Measurements from ENCODE around the gene CDC37.
"Not testable (repeated sequence)": the region's sequence is repeated elsewhere in the genome, so short reads cannot be mapped to it uniquely, and the experiment has no call there.

Gene CDC37

GRCh38 chr19:10393137-10393536 is 10.2 kb downstream of the CDC37 start:
- no peak for DNase-seq

- no peak for DNase-seq
Measured at GRCh38 chr19:10392120-10392519, 11.2 kb downstream of the CDC37 start.

- peak; percentile 72 for DNase-seq
Measured at GRCh38 chr19:10390652-10391286, 12.6 kb downstream of the CDC37 start.

- no peak for DNase-seq
Measured at GRCh38 chr19:10389863-10390262, 13.5 kb downstream of the CDC37 start.

- peak; percentile 81 for DNase-seq
Measured at GRCh38 chr19:10388957-10389356, 14.4 kb downstream of the CDC37 start.

- DNase-seq, result no peak
Measured at GRCh38 chr19:10384580-10384979, 18.8 kb downstream of the CDC37 start.

GRCh38 chr19:10383223-10383499 is 20.2 kb downstream of the CDC37 start:
- not testable (repeated sequence) for DNase-seq

- peak; percentile 98 for DNase-seq
Measured at GRCh38 chr19:10380313-10381102, 22.8 kb downstream of the CDC37 start, which contains the start of gene TYK2. TYK2 (minus strand) TSS chr19:10380572; CDS start chr19:10378406, 2,166 bp downstream.

- no peak for DNase-seq
Measured at GRCh38 chr19:10379880-10380312, 23.4 kb downstream of the CDC37 start.

- DNase-seq, result no peak
Measured at GRCh38 chr19:10378124-10378523, 25.2 kb downstream of the CDC37 start.

- not testable (repeated sequence) for DNase-seq
Measured at GRCh38 chr19:10377140-10377640, 26.2 kb downstream of the CDC37 start.

- no peak for DNase-seq
Measured at GRCh38 chr19:10374931-10375330, 28.4 kb downstream of the CDC37 start.

GRCh38 chr19:10372690-10373089 is 30.7 kb downstream of the CDC37 start:
- DNase-seq, result no peak

- DNase-seq, result no peak
Measured at GRCh38 chr19:10368101-10368803, 35.1 kb downstream of the CDC37 start.

GRCh38 chr19:10366950-10367512 is 36.3 kb downstream of the CDC37 start:
- not testable (repeated sequence) for DNase-seq

- no peak for DNase-seq
Measured at GRCh38 chr19:10365518-10365917, 37.8 kb downstream of the CDC37 start.

- DNase-seq, result no peak
Measured at GRCh38 chr19:10364644-10365043, 38.7 kb downstream of the CDC37 start.

- DNase-seq, result no peak
Measured at GRCh38 chr19:10363789-10364281, 39.5 kb downstream of the CDC37 start.

GRCh38 chr19:10362259-10362658 is 41.1 kb downstream of the CDC37 start:
- no peak for DNase-seq

GRCh38 chr19:10361569-10362011 is 41.8 kb downstream of the CDC37 start:
- DNase-seq, result no peak

- no peak for DNase-seq
Measured at GRCh38 chr19:10356431-10356830, 46.9 kb downstream of the CDC37 start.

GRCh38 chr19:10353793-10354391 is 49.5 kb downstream of the CDC37 start:
- DNase-seq, result no peak
